H1 (cell line): ENCODE results near the gene SMIM7. TPM values are rescaled to one million over a fixed set of nuclear protein-coding genes. Genes with fewer than 3 reads are reported as not detected.

Experiments
- CTCF ChIA-PET: fragments of 300-600 bp; sonication (Branson Sonifier 250); formaldehyde crosslinking; loops from one replicate; lab custom pipeline; 2021; ENCODE audit not compliant: partially characterized antibody; lab: Charles Lee
- POLR2A ChIA-PET: fragments of 300-600 bp; sonication (Branson Sonifier 250); formaldehyde crosslinking; loops from one replicate; lab custom pipeline; 2021; ENCODE audit warnings: inconsistent platforms; ENCODE audit not compliant: partially characterized antibody; lab: Charles Lee
- DNase-seq, 2 experiments: peaks; one replicate each; pipeline versions ENCODE4 v3.0.0 to v3.0.0-alpha.2; 2010 to 2022; ENCODE audit warnings: low spot score in 2 of 2, low read depth in 1 of 2, mixed read lengths in 1 of 2
- FAIRE-seq: peaks from 2 replicates; lab custom pipeline; 2011; peaks lifted over from hg19 to GRCh38; lab: Jason Lieb, UNC
- H2AFZ ChIP-seq: 2 replicates; pipeline ENCODE4 v1.8.1; 2012; ENCODE audit warnings: low read length, inconsistent platforms
- H2AK5ac ChIP-seq: 2 replicates; pipeline ENCODE4 v1.6.1; 2013; ENCODE audit warnings: low read depth, low read length
- H2BK120ac ChIP-seq: replicated peaks from 2 replicates; pipeline ENCODE3; 2013; ENCODE audit warnings: low read depth, low read length, inconsistent platforms
- H2BK12ac ChIP-seq: 2 replicates; pipeline ENCODE4 v1.6.1; 2013; ENCODE audit warnings: low read depth, low read length
- H2BK15ac ChIP-seq: 2 replicates; pipeline ENCODE4 v1.6.1; 2013; ENCODE audit warnings: low read length
- H2BK20ac ChIP-seq: 2 replicates; pipeline ENCODE4 v1.6.1; 2013; ENCODE audit warnings: low read length
- H2BK5ac ChIP-seq: 2 replicates; pipeline ENCODE4 v1.6.1; 2013; ENCODE audit warnings: low read depth, low read length
- H3K14ac ChIP-seq: 2 replicates; pipeline ENCODE4 v1.6.1; 2013; ENCODE audit warnings: inconsistent platforms; ENCODE audit not compliant: insufficient read length
- H3K18ac ChIP-seq: 2 replicates; pipeline ENCODE4 v1.6.1; 2013; ENCODE audit warnings: low read length; ENCODE audit errors: extremely low read depth
- H3K23ac ChIP-seq: 2 replicates; pipeline ENCODE4 v1.6.1; 2013; ENCODE audit warnings: inconsistent platforms; ENCODE audit not compliant: insufficient read length
- H3K23me2 ChIP-seq: 2 replicates; pipeline ENCODE4 v1.6.1; 2013; ENCODE audit warnings: low read depth, low read length
- H3K27ac ChIP-seq: 2 replicates; pipeline ENCODE4 v1.6.1; 2011; ENCODE audit warnings: low read depth, low read length, inconsistent platforms
- H3K27me3 ChIP-seq, 4 experiments: replicated peaks in 1 of 4; 1 replicate in 1 of 4; 2 replicates in 3 of 4; pipeline versions ENCODE4 v1.6.1 to v1.8.1; 2011 to 2013; ENCODE audit warnings: low read length in 3 of 4, mild to moderate bottlenecking in 3 of 4, inconsistent platforms in 2 of 4, mixed read lengths in 2 of 4, moderate library complexity in 1 of 4; ENCODE audit not compliant: control insufficient read depth in 3 of 4, insufficient read depth in 3 of 4; ENCODE audit errors: extremely low read depth in 1 of 4
- H3K36me3 ChIP-seq, 4 experiments: 2 replicates each; pipeline versions ENCODE4 v1.6.1 to v1.8.1; 2011 to 2013; ENCODE audit warnings: mild to moderate bottlenecking in 4 of 4, low read length in 3 of 4, moderate library complexity in 2 of 4, control low read depth in 1 of 4, inconsistent platforms in 1 of 4; ENCODE audit not compliant: insufficient read depth in 4 of 4, control insufficient read depth in 2 of 4
- H3K4ac ChIP-seq: replicated peaks from 2 replicates; pipeline ENCODE3; 2013; ENCODE audit warnings: low read length, low read depth, mixed read lengths, inconsistent platforms; ENCODE audit not compliant: insufficient read length
- H3K4me1 ChIP-seq, 4 experiments: replicated peaks in 1 of 4; 1 replicate in 1 of 4; 2 replicates in 3 of 4; pipeline versions ENCODE4 v1.6.1 to v1.8.1; 2011 to 2013; ENCODE audit warnings: low read length in 3 of 4, inconsistent platforms in 2 of 4, mixed read lengths in 1 of 4; ENCODE audit not compliant: insufficient read depth in 4 of 4, control insufficient read depth in 3 of 4
- H3K4me2 ChIP-seq, 2 experiments: 2 replicates each; pipeline versions ENCODE4 v1.6.1 to v1.8.1; 2011 to 2013; ENCODE audit warnings: low read depth in 2 of 2, low read length in 2 of 2, control low read depth in 1 of 2, inconsistent platforms in 1 of 2, mild to moderate bottlenecking in 1 of 2; ENCODE audit not compliant: insufficient read depth in 1 of 2
- H3K4me3 ChIP-seq, 4 experiments: fragments of 200-600, 300-600 bp in 1 of 4; sonication (generic), shearing (Covaris generic), sonication (Bioruptor Twin) in 1 of 4; 2 replicates each; pipeline versions ENCODE4 v1.5.1 to v1.8.1; 2011 to 2016; ENCODE audit warnings: low read length in 4 of 4, low read depth in 3 of 4, control low read depth in 2 of 4, inconsistent platforms in 2 of 4, mild to moderate bottlenecking in 2 of 4, mixed read lengths in 1 of 4, moderate library complexity in 1 of 4; ENCODE audit not compliant: insufficient read depth in 2 of 4; ENCODE audit errors: extremely low read depth in 1 of 4
- H3K56ac ChIP-seq: replicated peaks from 2 replicates; pipeline ENCODE3; 2013; ENCODE audit warnings: low read depth, mild to moderate bottlenecking, mixed read lengths, low read length, inconsistent platforms; ENCODE audit not compliant: insufficient read length
- H3K79me1 ChIP-seq: 2 replicates; pipeline ENCODE4 v1.6.1; 2013; ENCODE audit warnings: low read depth, low read length, control low read depth
- H3K79me2 ChIP-seq, 2 experiments: 2 replicates each; pipeline versions ENCODE4 v1.6.1 to v1.8.1; 2012 to 2013; ENCODE audit warnings: low read length in 2 of 2, mild to moderate bottlenecking in 2 of 2, inconsistent platforms in 1 of 2; ENCODE audit not compliant: insufficient read depth in 2 of 2, control insufficient read depth in 1 of 2
- H3K9ac ChIP-seq, 4 experiments: replicated peaks in 1 of 4; 1 replicate in 1 of 4; 2 replicates in 3 of 4; pipeline versions ENCODE4 v1.6.1 to v1.8.1; 2011 to 2013; ENCODE audit warnings: low read depth in 3 of 4, low read length in 3 of 4, control low read depth in 2 of 4, mild to moderate bottlenecking in 2 of 4, moderate library complexity in 2 of 4, inconsistent platforms in 1 of 4; ENCODE audit errors: extremely low read depth in 1 of 4
- H3K9me3 ChIP-seq, 2 experiments: 2 replicates each; pipeline versions ENCODE4 v1.6.1 to v1.8.1; 2012 to 2013; ENCODE audit warnings: mild to moderate bottlenecking in 2 of 2, moderate library complexity in 2 of 2, control low read depth in 1 of 2, inconsistent platforms in 1 of 2, low read depth in 1 of 2, low read length in 1 of 2, mixed read lengths in 1 of 2; ENCODE audit not compliant: insufficient read depth in 2 of 2
- H4K20me1 ChIP-seq, 2 experiments: replicated peaks in 1 of 2; 2 replicates each; pipeline versions ENCODE3 to v1.8.1; 2011 to 2013; ENCODE audit warnings: inconsistent platforms in 2 of 2, low read length in 2 of 2, mild to moderate bottlenecking in 1 of 2; ENCODE audit not compliant: insufficient read depth in 2 of 2, control insufficient read depth in 1 of 2
- H4K5ac ChIP-seq: 2 replicates; pipeline ENCODE4 v1.6.1; 2013; ENCODE audit warnings: low read length, low read depth, mixed read lengths, inconsistent platforms; ENCODE audit not compliant: insufficient read length
- H4K8ac ChIP-seq: 2 replicates; pipeline ENCODE4 v1.8.0; 2013; ENCODE audit warnings: mild to moderate bottlenecking, moderate library complexity, low read length, inconsistent platforms; ENCODE audit not compliant: insufficient read depth; ENCODE audit errors: extremely low read depth
- H4K91ac ChIP-seq: replicated peaks from 2 replicates; pipeline ENCODE3; 2013; ENCODE audit warnings: low read length, mixed read lengths, inconsistent platforms; ENCODE audit not compliant: insufficient read length
- CBX5 ChIP-seq: fragments of 300-800, 300-1000 bp; sonication (generic); IDR thresholded peaks from 2 replicates; pipeline ENCODE4 v1.7.1; 2016; ENCODE audit warnings: antibody characterized with exemption, low read length, low read depth
- CEBPB ChIP-seq: IDR thresholded peaks from 2 replicates; pipeline ENCODE4 v1.6.1; 2012; ENCODE audit warnings: low read depth, low read length
- CREB1 ChIP-seq: IDR thresholded peaks from 2 replicates; pipeline ENCODE4 v1.6.1; 2012; ENCODE audit warnings: inconsistent platforms
- EGR1 ChIP-seq: IDR thresholded peaks from 2 replicates; pipeline ENCODE4 v1.6.1; 2011; ENCODE audit warnings: low read depth, low read length, borderline replicate concordance
- PHF8 ChIP-seq: fragments of 200-600 bp; sonication (generic); conservative IDR thresholded peaks from 2 replicates; pipeline ENCODE4 v1.7.1; 2012; ENCODE audit warnings: low read depth, mild to moderate bottlenecking, inconsistent platforms, low read length, moderate library complexity
- RBBP5 ChIP-seq: IDR thresholded peaks from 2 replicates; pipeline ENCODE4 v1.7.1; 2012; ENCODE audit warnings: low read depth, mild to moderate bottlenecking, inconsistent platforms, low read length, moderate library complexity, borderline replicate concordance
- RXRA ChIP-seq: IDR thresholded peaks from 2 replicates; pipeline ENCODE4 v1.6.1; 2011; ENCODE audit warnings: low read depth, mild to moderate bottlenecking, low read length, moderate library complexity; ENCODE audit not compliant: insufficient read depth
- TEAD4 ChIP-seq: IDR thresholded peaks from 2 replicates; pipeline ENCODE4 v1.6.1; 2012; ENCODE audit warnings: low read depth, low read length, inconsistent platforms, mixed read lengths
- ZNF274 ChIP-seq: IDR thresholded peaks from 2 replicates; pipeline ENCODE4 v1.7.0; 2012; ENCODE audit warnings: low read length, borderline replicate concordance; ENCODE audit errors: extremely low read depth
- WGBS, 2 experiments: shearing (Covaris generic) in 1 of 2; methylation state at CpG; one replicate each; pipeline versions ENCODE4 v1.1.6 to v1.1.7; 2013 to 2015; ENCODE audit warnings: low lambda C conversion rate in 2 of 2, mixed read lengths in 2 of 2, inconsistent platforms in 1 of 2, low coverage in 1 of 2, missing lambda C conversion rate in 1 of 2; ENCODE audit not compliant: insufficient replicate concordance in 2 of 2, insufficient coverage in 1 of 2, insufficient read length in 1 of 2; ENCODE audit errors: extremely low coverage in 1 of 2, missing lambda C conversion rate in 1 of 2; 5-methylcytosine and 5-hydroxymethylcytosine counted together
- polyA plus RNA-seq, 7 experiments: library from polyadenylated mRNA; depleted of rRNA in 3 of 7; stranded (reverse) in 5 of 7; unstranded in 2 of 7; fragments of >200 nt in 5 of 7; fragments of 200-250 nt in 2 of 7; gene quantifications; 1 replicate in 5 of 7; 2 replicates in 1 of 7; 4 replicates in 1 of 7; pipeline versions ENCODE4 v1.2.1 to v1.2.3, GENCODE V29; 2011 to 2013; ENCODE audit warnings: missing spikeins in 2 of 7, mixed read lengths in 2 of 7
- total RNA-seq: library from RNA; stranded (reverse); fragmentation: NEBNext Ultra II Directional; extraction: Animal tissue kit (Norgen Biotek cat#: 25700); gene quantifications from 2 replicates; pipeline ENCODE4 v1.2.1, GENCODE V29; 2021
- TF ChIP-seq, protein P1 (sequence below): IDR thresholded peaks from 2 replicates; pipeline ENCODE4 v1.6.1; 2012; ENCODE audit warnings: low read length, inconsistent platforms

The SMIM7 gene
- total and polyA plus RNA-seq, 2 of the 8 experiments (the other 6 are each of a cell fraction or from before 2014, with no cell fraction given), result 55.5 to 67.5 TPM

- no peak overlapping the region for H3K27ac ChIP-seq
- H3K23ac ChIP-seq, result no peak overlapping the region
- H3K27me3 ChIP-seq, result no peaks in the 10 kb centered on the region
- no peak overlapping the region for H3K14ac ChIP-seq
- H3K4ac ChIP-seq, result no peak overlapping the region
- no peak overlapping the region for H3K9ac ChIP-seq
- H3K9me3 ChIP-seq, result no peaks in the 10 kb centered on the region
- no peak overlapping the region for H4K5ac ChIP-seq
- no peaks in the 10 kb centered on the region for H3K36me3 ChIP-seq
- WGBS, 2 experiments, result 82% methylated on average over 8 of the region's 8 CpGs; no CpG with 5 or more reads in 1 of the 2 experiments
- H2BK12ac ChIP-seq, result no peak overlapping the region
- FAIRE-seq, result no peak
- H3K4me2 ChIP-seq, result no peak overlapping the region
- no peaks in the 10 kb centered on the region for H3K23me2 ChIP-seq
- TF ChIP-seq, protein P1, sequence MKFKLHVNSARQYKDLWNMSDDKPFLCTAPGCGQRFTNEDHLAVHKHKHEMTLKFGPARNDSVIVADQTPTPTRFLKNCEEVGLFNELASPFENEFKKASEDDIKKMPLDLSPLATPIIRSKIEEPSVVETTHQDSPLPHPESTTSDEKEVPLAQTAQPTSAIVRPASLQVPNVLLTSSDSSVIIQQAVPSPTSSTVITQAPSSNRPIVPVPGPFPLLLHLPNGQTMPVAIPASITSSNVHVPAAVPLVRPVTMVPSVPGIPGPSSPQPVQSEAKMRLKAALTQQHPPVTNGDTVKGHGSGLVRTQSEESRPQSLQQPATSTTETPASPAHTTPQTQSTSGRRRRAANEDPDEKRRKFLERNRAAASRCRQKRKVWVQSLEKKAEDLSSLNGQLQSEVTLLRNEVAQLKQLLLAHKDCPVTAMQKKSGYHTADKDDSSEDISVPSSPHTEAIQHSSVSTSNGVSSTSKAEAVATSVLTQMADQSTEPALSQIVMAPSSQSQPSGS, result no peak
- TF ChIP-seq ZNF274, result no peak
- TF ChIP-seq CBX5, result no peak
- no peak for TF ChIP-seq CREB1
- no peak for TF ChIP-seq RBBP5
- no peak for TF ChIP-seq CEBPB
- TF ChIP-seq RXRA, result no peak
- TF ChIP-seq EGR1, result no peak
- TF ChIP-seq TEAD4, result no peak
- TF ChIP-seq PHF8, result no peak
- H3K79me2 ChIP-seq, result peaks cover 0 to 86% of the 10 kb centered on the region in 2 experiments; a peak in 2 of 4 replicates
- H4K8ac ChIP-seq, result no peak overlapping the region
- POLR2A ChIA-PET, result no interaction called here
- no peak overlapping the region for H2BK20ac ChIP-seq
- no peak overlapping the region for H2AK5ac ChIP-seq
- H4K20me1 ChIP-seq, result peaks cover 8 to 33% of the 10 kb centered on the region in 2 experiments
- H4K91ac ChIP-seq, result no peak overlapping the region
- no peaks in the 10 kb centered on the region for H3K4me1 ChIP-seq
- no peak overlapping the region for H2BK15ac ChIP-seq
- CTCF ChIA-PET, result interaction anchor here (0.6 to 1.2 kb wide), 4 partner anchors 12 to 780 kb away, joined by 3 to 4 read pairs (median 4); no protein-coding TSS in a partner anchor
- H3K56ac ChIP-seq, result no peak overlapping the region
- no peak for DNase-seq
- H3K4me3 ChIP-seq, result no peak overlapping the region
- H2BK120ac ChIP-seq, result no peak overlapping the region
- no peak overlapping the region for H3K18ac ChIP-seq
- H2AFZ ChIP-seq, result no peak overlapping the region
- H3K79me1 ChIP-seq, result peaks cover 40% of the 10 kb centered on the region
- H2BK5ac ChIP-seq, result peak overlapping the region; percentile 62; the same call in 1 of the 2 replicates
Observed at GRCh38 chr19:16605553-16605994, 54.4 kb downstream of the SMIM7 start.
